Measurements from ENCODE around the gene B4GALNT3. TPM values are rescaled to one million over a fixed set of nuclear protein-coding genes. Genes with fewer than 3 reads are reported as not detected.

B4GALNT3 gene
- total and polyA plus RNA-seq, 2 of the 13 experiments (the other 11 are each of a cell fraction or from before 2014, with no cell fraction given): 3.2 to 4.4 TPM

DNA sequence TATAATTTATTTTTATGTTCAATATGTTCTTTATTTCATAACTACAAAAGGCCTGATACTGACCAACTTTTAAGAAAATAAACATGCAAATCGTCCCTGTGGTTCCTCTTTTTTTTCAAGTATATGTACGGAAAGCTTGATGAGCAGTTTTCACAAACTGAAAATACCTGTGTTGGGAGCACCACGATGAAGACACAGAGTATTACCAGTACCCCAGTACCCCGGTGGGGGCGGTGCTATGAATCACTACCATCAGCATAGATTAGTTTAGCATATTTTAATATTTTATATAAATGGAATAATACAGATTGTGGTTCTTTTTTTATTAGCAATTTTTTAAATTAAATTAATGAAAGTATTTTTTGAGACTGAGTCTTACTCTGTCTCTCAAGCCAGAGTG, 7.0 kb downstream of the B4GALNT3 start:
- Histone ChIP-seq H3K4me3 (replicated peaks in 1 of 3; ENCODE audit: insufficient read depth in 1 of 3, low read depth in 2 of 3, low read length in 3 of 3) (no peak overlapping the region), H2AFZ (ENCODE audit: low read length) (no peak overlapping the region), H3K36me3 (replicated peaks in 1 of 2; ENCODE audit: control insufficient read depth in 1 of 2, insufficient read depth in 2 of 2, low read length in 2 of 2) (no peaks in the 10 kb centered on the region), H3K27me3 (ENCODE audit: control insufficient read depth in 1 of 2, insufficient read depth in 2 of 2, low read length in 2 of 2) (peaks cover 4 to 7% of the 10 kb centered on the region in 2 experiments; a peak in 4 of 5 replicates), H3K4me2 (ENCODE audit: low read depth, low read length) (no peak overlapping the region), H3K27ac (ENCODE audit: extremely low read length, insufficient read depth, low read length) (no peak overlapping the region), H3K4me1 (ENCODE audit: insufficient read depth, low read length) (peaks cover 9% of the 10 kb centered on the region), H3K9ac (ENCODE audit: insufficient read depth, low read depth, low read length) (no peak overlapping the region), H4K20me1 (ENCODE audit: insufficient read depth, low read length) (no peaks in the 10 kb centered on the region), H3K79me2 (ENCODE audit: insufficient read depth, low read length) (no peaks in the 10 kb centered on the region), H3K9me3 (ENCODE audit: low read length) (no peaks in the 10 kb centered on the region)
- DNase-seq (ENCODE audit: low spot score): no peak
- no peak for ATAC-seq
- ChIA-PET POLR2A (no interaction called here), CTCF (ENCODE audit: low intra/inter-chr PET ratio, low total read pairs) (no interaction called here)
- intact Hi-C loops (cut with micrococcal nuclease; ENCODE audit: unreplicated experiment) (no loop called here), in situ Hi-C loops (cut with HindIII; ENCODE audit: extremely low pct_ligation_motif_present, low pct_unique_long_range_greater_than_20kb) (no loop called here)
- BruUV-seq (replicated peaks): no TSS peak
- 83% methylated on average over 5 of the region's 5 CpGs for WGBS (ENCODE audit: low lambda C conversion rate)
- FAIRE-seq: no peak
- TF ChIP-seq U2AF2 (IDR thresholded peaks at IDR 0.05; ENCODE audit: low read depth, low read length): no peak

DNA sequence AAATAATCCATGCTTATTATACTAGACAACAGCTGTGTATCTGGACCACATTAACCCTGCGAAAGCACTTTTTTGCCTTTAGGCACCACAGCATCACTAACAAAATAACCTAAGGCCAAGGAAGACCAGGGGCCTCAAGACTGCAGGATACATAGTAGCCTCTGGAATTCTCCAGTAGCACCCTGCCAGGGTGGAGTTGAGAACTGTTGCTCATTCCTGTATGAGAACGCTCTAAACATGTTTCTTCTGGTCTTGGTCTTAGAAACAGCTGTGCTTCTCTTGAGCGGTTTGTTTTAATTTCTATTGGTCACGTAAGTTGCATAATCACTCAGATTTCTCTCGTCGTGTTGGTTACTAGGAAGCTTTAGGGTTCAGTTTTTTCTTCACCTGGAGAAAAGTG, 7.9 kb downstream of the B4GALNT3 start:
- 88% methylated on average over 6 of the region's 6 CpGs for WGBS (ENCODE audit: low lambda C conversion rate)
- ATAC-seq: no peak

More for the DNA sequence above, 7.9 kb downstream of the B4GALNT3 start:
- Histone ChIP-seq H3K27ac (ENCODE audit: extremely low read length, insufficient read depth, low read length) (no peak overlapping the region), H3K9me3 (ENCODE audit: low read length) (no peaks in the 10 kb centered on the region), H3K4me3 (replicated peaks in 1 of 3; ENCODE audit: insufficient read depth in 1 of 3, low read depth in 2 of 3, low read length in 3 of 3) (no peak overlapping the region), H3K79me2 (ENCODE audit: insufficient read depth, low read length) (no peaks in the 10 kb centered on the region), H3K9ac (ENCODE audit: insufficient read depth, low read depth, low read length) (no peak overlapping the region), H4K20me1 (ENCODE audit: insufficient read depth, low read length) (no peaks in the 10 kb centered on the region), H3K27me3 (ENCODE audit: control insufficient read depth in 1 of 2, insufficient read depth in 2 of 2, low read length in 2 of 2) (peaks cover 1 to 4% of the 10 kb centered on the region in 2 experiments; a peak in 2 of 5 replicates), H2AFZ (ENCODE audit: low read length) (no peak overlapping the region), H3K4me1 (ENCODE audit: insufficient read depth, low read length) (peaks cover 9% of the 10 kb centered on the region), H3K4me2 (ENCODE audit: low read depth, low read length) (no peak overlapping the region), H3K36me3 (replicated peaks in 1 of 2; ENCODE audit: control insufficient read depth in 1 of 2, insufficient read depth in 2 of 2, low read length in 2 of 2) (no peaks in the 10 kb centered on the region)
- FAIRE-seq (no peak), DNase-seq (ENCODE audit: low spot score) (no peak)
- no TSS peak for BruUV-seq (replicated peaks)
- intact Hi-C loops (cut with micrococcal nuclease; ENCODE audit: unreplicated experiment): no loop called here
- TF ChIP-seq, protein P1, sequence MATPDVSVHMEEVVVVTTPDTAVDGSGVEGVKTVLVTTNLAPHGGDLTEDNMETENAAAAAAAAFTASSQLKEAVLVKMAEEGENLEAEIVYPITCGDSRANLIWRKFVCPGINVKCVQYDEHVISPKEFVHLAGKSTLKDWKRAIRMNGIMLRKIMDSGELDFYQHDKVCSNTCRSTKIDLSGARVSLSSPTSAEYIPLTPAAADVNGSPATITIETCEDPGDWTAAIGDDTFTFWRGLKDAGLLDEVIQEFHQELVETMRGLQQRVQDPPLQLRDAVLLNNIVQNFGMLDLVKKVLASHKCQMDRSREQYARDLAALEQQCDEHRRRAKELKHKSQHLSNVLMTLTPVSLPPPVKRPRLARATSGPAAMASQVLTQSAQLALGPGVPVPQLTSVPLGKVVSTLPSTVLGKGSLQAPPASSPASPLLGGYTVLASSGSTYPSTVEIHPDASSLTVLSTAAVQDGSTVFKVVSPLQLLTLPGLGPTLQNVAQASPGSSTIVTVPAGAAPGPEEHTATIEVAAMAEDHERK (CRISPR knock-in tag; IDR thresholded peaks at IDR 0.05; ENCODE audit: low read depth): no peak
- TF ChIP-seq KLF16 (CRISPR knock-in tag; IDR thresholded peaks at IDR 0.05) (no peak), ZNF709 (CRISPR knock-in tag; IDR thresholded peaks at IDR 0.05) (no peak), GTF3A (CRISPR knock-in tag; conservative IDR thresholded peaks at IDR 0.05) (no peak), ZNF841 (CRISPR knock-in tag; IDR thresholded peaks at IDR 0.05; ENCODE audit: borderline replicate concordance) (no peak)
- TF ChIP-seq, protein P2, sequence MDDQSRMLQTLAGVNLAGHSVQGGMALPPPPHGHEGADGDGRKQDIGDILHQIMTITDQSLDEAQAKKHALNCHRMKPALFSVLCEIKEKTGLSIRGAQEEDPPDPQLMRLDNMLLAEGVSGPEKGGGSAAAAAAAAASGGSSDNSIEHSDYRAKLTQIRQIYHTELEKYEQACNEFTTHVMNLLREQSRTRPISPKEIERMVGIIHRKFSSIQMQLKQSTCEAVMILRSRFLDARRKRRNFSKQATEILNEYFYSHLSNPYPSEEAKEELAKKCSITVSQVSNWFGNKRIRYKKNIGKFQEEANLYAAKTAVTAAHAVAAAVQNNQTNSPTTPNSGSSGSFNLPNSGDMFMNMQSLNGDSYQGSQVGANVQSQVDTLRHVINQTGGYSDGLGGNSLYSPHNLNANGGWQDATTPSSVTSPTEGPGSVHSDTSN (CRISPR knock-in tag; IDR thresholded peaks at IDR 0.05; ENCODE audit: borderline replicate concordance): no peak
- ChIA-PET POLR2A (no interaction called here), CTCF (ENCODE audit: low intra/inter-chr PET ratio, low total read pairs) (no interaction called here)
- in situ Hi-C loops (cut with HindIII; ENCODE audit: extremely low pct_ligation_motif_present, low pct_unique_long_range_greater_than_20kb): no loop called here
